ENCODE data around the gene CHST5. TPM values are rescaled to one million over a fixed set of nuclear protein-coding genes. Genes with fewer than 3 reads are reported as not detected.
A peak's percentile ranks its signal among the peaks of the same experiment; 100 is the strongest.

Gene CHST5
- total and polyA plus RNA-seq, 2 of the 13 experiments (the other 11 are each of a cell fraction or from before 2014, with no cell fraction given) = 0.05 TPM; not detected in 1

GRCh38 chr16:75506574-75506973 is 29.3 kb downstream of the CHST5 start (continued):
- TF ChIP-seq ZNF780A (CRISPR knock-in tag; IDR thresholded peaks at IDR 0.05) = no peak
- no peak for TF ChIP-seq ZNF136 (CRISPR knock-in tag; IDR thresholded peaks at IDR 0.05; ENCODE audit: low read depth)
- no peak for TF ChIP-seq ZNF24 (IDR thresholded peaks at IDR 0.05)
- no peak for TF ChIP-seq ZBTB39 (CRISPR knock-in tag; IDR thresholded peaks at IDR 0.05)
- TF ChIP-seq PHF5A (CRISPR knock-in tag; IDR thresholded peaks at IDR 0.05; ENCODE audit: low read depth, unreplicated experiment) = no peak
- TF ChIP-seq ZNF318 (CRISPR knock-in tag; IDR thresholded peaks at IDR 0.05) = no peak
- TF ChIP-seq POLR2G (IDR thresholded peaks at IDR 0.05; ENCODE audit: low read depth, low read length) = no peak
- no peak for TF ChIP-seq FOXO4 (CRISPR knock-in tag; conservative IDR thresholded peaks at IDR 0.05)
- TF ChIP-seq ZFP37 (CRISPR knock-in tag; IDR thresholded peaks at IDR 0.05; ENCODE audit: borderline replicate concordance) = no peak
- peak; percentile 90 for TF ChIP-seq SIX4 (CRISPR knock-in tag; IDR thresholded peaks at IDR 0.05)
- TF ChIP-seq POLR2A (IDR thresholded peaks at IDR 0.05; ENCODE audit: insufficient read depth in 1 of 2, low read depth in 2 of 2, low read length in 2 of 2) = no peak
- TF ChIP-seq NR2F1 (CRISPR knock-in tag; IDR thresholded peaks at IDR 0.05) = no peak
- TF ChIP-seq FUBP1 (CRISPR knock-in tag; IDR thresholded peaks at IDR 0.05; ENCODE audit: borderline replicate concordance) = no peak
- TF ChIP-seq KAT7 (CRISPR knock-in tag; IDR thresholded peaks at IDR 0.05; ENCODE audit: borderline replicate concordance) = no peak
- TF ChIP-seq GPBP1L1 (CRISPR knock-in tag; IDR thresholded peaks at IDR 0.05) = no peak

Data from HepG2 (cell line).